K562 (cell line): ENCODE results near the gene RNF151. TPM values are rescaled to one million over a fixed set of nuclear protein-coding genes. Genes with fewer than 3 reads are reported as not detected.
A peak's percentile ranks its signal among the peaks of the same experiment; 100 is the strongest.

ENCODE experiments used
- ATAC-seq: fragments of 200-7000 bp; cut with Tn5 transposase; 3 replicates; pipeline ENCODE4 v1.9.1; 2020; ENCODE audit warnings: moderate library complexity
- BruUV-seq: library from RNA; stranded (reverse); fragments of 400-500 nt; replicated peaks from 2 replicates; lab custom pipeline; 2021; lab: Mats Ljungman, UMichigan
- CTCF ChIA-PET: fragments of 300-600 bp; formaldehyde crosslinking; extraction: SDS; loops from one replicate; lab custom pipeline; 2021; ENCODE audit warnings: low intra/inter-chr PET ratio; lab: Yijun Ruan, JAX
- POLR2A ChIA-PET: fragments of 300-600, 350-650 bp; sonication (Branson Sonifier 250); formaldehyde crosslinking; extraction: SDS; loops from one replicate; lab custom pipeline; 2021; ENCODE audit warnings: antibody characterized with exemption, inconsistent platforms; lab: Yijun Ruan, JAX
- DNase-seq, 4 experiments: peaks; one replicate each; pipeline versions ENCODE4 v3.0.0 to v3.0.0-alpha.2; 2011 to 2018; ENCODE audit warnings: low spot score in 3 of 4, mixed read lengths in 3 of 4; ENCODE audit errors: extremely low read depth in 1 of 4
- FAIRE-seq: peaks from 2 replicates; lab custom pipeline; 2011; peaks lifted over from hg19 to GRCh38; lab: Jason Lieb, UNC
- H2AFZ ChIP-seq: 2 replicates; pipeline ENCODE4 v1.6.0; 2011; ENCODE audit warnings: low read depth, low read length, control low read depth, inconsistent platforms
- H3K27ac ChIP-seq: fragments of 200-600 bp; 3 replicates; pipeline ENCODE4 v1.8.0; 2011; ENCODE audit warnings: low read depth, mild to moderate bottlenecking, control low read depth, inconsistent platforms, low read length, moderate library complexity, mixed read lengths; ENCODE audit errors: extremely low read depth
- H3K27me3 ChIP-seq, 2 experiments: fragments of 300-600 bp in 1 of 2; 2 replicates in 1 of 2; 3 replicates in 1 of 2; pipeline versions ENCODE4 v1.6.0 to v1.8.0; 2011; ENCODE audit warnings: inconsistent platforms in 2 of 2, low read length in 2 of 2, mild to moderate bottlenecking in 1 of 2, mixed read lengths in 1 of 2, moderate library complexity in 1 of 2; ENCODE audit not compliant: control insufficient read depth in 2 of 2, insufficient read depth in 2 of 2
- H3K36me3 ChIP-seq: fragments of 300-600 bp; 3 replicates; pipeline ENCODE4 v1.8.0; 2011; ENCODE audit warnings: mild to moderate bottlenecking, low read length, inconsistent platforms; ENCODE audit not compliant: control insufficient read depth, insufficient read depth
- H3K4me1 ChIP-seq, 2 experiments: fragments of 200-600 bp in 1 of 2; replicated peaks in 1 of 2; 2 replicates in 1 of 2; 3 replicates in 1 of 2; pipeline versions ENCODE4 v1.5.1 to v1.8.0; 2011; ENCODE audit warnings: inconsistent platforms in 2 of 2, low read length in 2 of 2, mild to moderate bottlenecking in 1 of 2, mixed read lengths in 1 of 2, moderate library complexity in 1 of 2; ENCODE audit not compliant: control insufficient read depth in 2 of 2, insufficient read depth in 2 of 2
- H3K4me2 ChIP-seq: 2 replicates; pipeline ENCODE4 v1.6.1; 2011; ENCODE audit warnings: low read length, control low read depth, inconsistent platforms, mixed read lengths; ENCODE audit not compliant: insufficient read depth
- H3K4me3 ChIP-seq: fragments of 200-600 bp; sonication (generic), shearing (Covaris generic); 2 replicates; pipeline ENCODE4 v1.5.1; 2016; ENCODE audit warnings: control low read depth, inconsistent platforms
- H3K79me2 ChIP-seq: fragments of 200-600 bp; 3 replicates; pipeline ENCODE4 v1.8.0; 2011; ENCODE audit warnings: low read length, inconsistent platforms; ENCODE audit not compliant: control insufficient read depth, insufficient read depth
- H3K9ac ChIP-seq, 2 experiments: 2 replicates each; pipeline versions ENCODE4 v1.6.0 to v1.6.1; 2011; ENCODE audit warnings: low read depth in 2 of 2, low read length in 2 of 2, control low read depth in 1 of 2, inconsistent platforms in 1 of 2, mild to moderate bottlenecking in 1 of 2, mixed read lengths in 1 of 2; ENCODE audit not compliant: insufficient read depth in 1 of 2
- H3K9me1 ChIP-seq: one replicate; pipeline ENCODE4 v1.6.0; 2011; ENCODE audit warnings: inconsistent platforms, mild to moderate bottlenecking, low read length, moderate library complexity; ENCODE audit not compliant: control insufficient read depth, insufficient read depth
- H3K9me3 ChIP-seq: replicated peaks from 2 replicates; pipeline ENCODE4 v1.5.1; 2011; ENCODE audit warnings: low read depth, low read length, inconsistent platforms; ENCODE audit not compliant: control insufficient read depth, insufficient read depth
- H4K20me1 ChIP-seq: replicated peaks from 2 replicates; pipeline ENCODE4 v1.6.1; 2011; ENCODE audit warnings: low read length, inconsistent platforms, mixed read lengths; ENCODE audit not compliant: control insufficient read depth, insufficient read depth
- EWSR1 ChIP-seq: fragments of 450-650 bp; IDR thresholded peaks from 2 replicates; pipeline ENCODE4 v1.6.1; 2018; ENCODE audit warnings: borderline replicate concordance, mild to moderate bottlenecking, low read depth, moderate library complexity; ENCODE audit not compliant: partially characterized antibody
- FOXM1 ChIP-seq, 2 experiments: fragments of 450-650 bp in 1 of 2; sonication (generic) in 1 of 2; formaldehyde crosslinking in 1 of 2; IDR thresholded peaks; 2 replicates each; pipeline versions ENCODE4 v1.6.1 to v1.9.0; 2017 to 2022; ENCODE audit warnings: low read depth in 2 of 2, mild to moderate bottlenecking in 2 of 2, missing genetic modification reagents in 1 of 2, moderate library complexity in 1 of 2
- PCBP1 ChIP-seq: fragments of 200-400 bp; formaldehyde crosslinking; IDR thresholded peaks from 2 replicates; pipeline ENCODE4 v1.6.1; 2018; ENCODE audit warnings: mild to moderate bottlenecking, low read depth, low read length; ENCODE audit not compliant: poor library complexity, severe bottlenecking
- POLR2G ChIP-seq: fragments of 200-400 bp; formaldehyde crosslinking; IDR thresholded peaks from 2 replicates; pipeline ENCODE4 v1.6.1; 2017; ENCODE audit warnings: low read depth, mild to moderate bottlenecking, antibody characterized with exemption, low read length, moderate library complexity
- PREB ChIP-seq: sonication (generic); formaldehyde crosslinking; IDR thresholded peaks from 2 replicates; pipeline ENCODE4 v1.8.1; 2023; ENCODE audit warnings: mild to moderate bottlenecking, missing genetic modification reagents
- PRMT5 ChIP-seq: sonication (generic); formaldehyde crosslinking; IDR thresholded peaks from 2 replicates; pipeline ENCODE4 v1.5.0; 2020; ENCODE audit warnings: missing genetic modification reagents
- SETDB1 ChIP-seq: IDR thresholded peaks from one replicate; pipeline ENCODE4 v1.6.1; 2012; ENCODE audit warnings: low read length, control low read depth, inconsistent platforms
- TCFL5 ChIP-seq: fragments of 250-450 bp; sonication (Bioruptor Pico); conservative IDR thresholded peaks from 2 replicates; pipeline ENCODE4 v1.6.1; 2021; ENCODE audit warnings: mild to moderate bottlenecking, moderate library complexity, matching md5 sums
- TSHZ1 ChIP-seq: fragments of 250-450 bp; sonication (Bioruptor Pico); IDR thresholded peaks from 2 replicates; pipeline ENCODE4 v1.4.0; 2020; ENCODE audit warnings: mild to moderate bottlenecking, moderate library complexity
- ZNF830 ChIP-seq: fragments of 250-450 bp; sonication (Bioruptor Pico); IDR thresholded peaks from 2 replicates; pipeline ENCODE4 v1.5.0; 2021; ENCODE audit warnings: mild to moderate bottlenecking
- WGBS: fragments of 100-300 bp; shearing (Covaris generic); methylation state at CpG from one replicate; pipeline ENCODE4 v1.1.6; 2016; ENCODE audit warnings: low coverage, mixed read lengths; ENCODE audit not compliant: insufficient coverage; ENCODE audit errors: missing lambda C conversion rate; 5-methylcytosine and 5-hydroxymethylcytosine counted together
- in situ Hi-C: fragments of 300-500 bp; cut with MboI; formaldehyde crosslinking; loops from 4 replicates; pipeline ENCODE4 v1.15.0; 2018; ENCODE audit warnings: inconsistent platforms, mixed read lengths
- intact Hi-C: fragments of 100-400 bp; cut with micrococcal nuclease; formaldehyde crosslinking; loops from 2 replicates; pipeline ENCODE4 v1.14.2; 2022
- polyA plus RNA-seq, 8 experiments: library from polyadenylated mRNA; depleted of rRNA in 4 of 8; stranded (reverse) in 5 of 8; unstranded in 3 of 8; fragments of >200 nt; fragmentation: Nextera tagmentation in 2 of 8; fragmentation: Illumina TruSeq in 1 of 8; extraction: Ambion mirVana in 2 of 8; extraction: Trizol in 1 of 8; gene quantifications; 2 replicates each; pipeline versions ENCODE4 v1.2.1 to v1.2.3, GENCODE V29; 2011 to 2014; ENCODE audit warnings: inconsistent platforms in 1 of 8, missing spikeins in 1 of 8
- total RNA-seq, 7 experiments: library from RNA; depleted of rRNA in 6 of 7; stranded (reverse); fragments of >200 nt in 6 of 7; fragmentation: Illumina TruSeq in 2 of 7; extraction: Trizol in 2 of 7; gene quantifications; 2 replicates each; pipeline versions ENCODE4 v1.2.1 to v1.2.3, GENCODE V29; 2011 to 2021; ENCODE audit warnings: low replicate concordance in 1 of 7
- TF ChIP-seq, protein P1 (sequence below): sonication (generic); formaldehyde crosslinking; IDR thresholded peaks from 2 replicates; pipeline ENCODE4 v1.8.1; 2023; ENCODE audit warnings: mild to moderate bottlenecking, missing genetic modification reagents

The RNF151 gene
- total and polyA plus RNA-seq, 9 of the 15 experiments (the other 6 are each of a cell fraction or from before 2014, with no cell fraction given), result not detected

DNA sequence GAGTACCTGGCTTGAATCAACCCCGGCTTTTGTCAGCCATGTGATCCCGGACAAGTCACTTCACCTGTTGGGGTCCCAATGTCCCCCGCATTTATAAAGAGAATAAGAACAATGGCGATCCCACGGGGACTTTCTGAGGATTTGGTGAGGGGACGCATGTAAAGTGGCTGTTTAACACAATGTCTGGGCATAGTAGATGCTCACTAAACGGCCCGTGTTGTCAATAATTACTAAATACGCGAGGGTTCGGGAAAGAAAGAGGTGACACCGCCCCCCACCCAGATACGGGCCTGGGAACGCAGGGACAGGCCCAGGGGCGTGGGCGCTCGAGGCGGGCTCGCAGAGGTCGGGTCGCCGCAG, 24.9 kb downstream of the RNF151 start (continued):
- no peak for TF ChIP-seq PREB (CRISPR knock-in tag)
- TF ChIP-seq TCFL5 (CRISPR knock-in tag), result no peak
- TF ChIP-seq PCBP1, result no peak

DNA sequence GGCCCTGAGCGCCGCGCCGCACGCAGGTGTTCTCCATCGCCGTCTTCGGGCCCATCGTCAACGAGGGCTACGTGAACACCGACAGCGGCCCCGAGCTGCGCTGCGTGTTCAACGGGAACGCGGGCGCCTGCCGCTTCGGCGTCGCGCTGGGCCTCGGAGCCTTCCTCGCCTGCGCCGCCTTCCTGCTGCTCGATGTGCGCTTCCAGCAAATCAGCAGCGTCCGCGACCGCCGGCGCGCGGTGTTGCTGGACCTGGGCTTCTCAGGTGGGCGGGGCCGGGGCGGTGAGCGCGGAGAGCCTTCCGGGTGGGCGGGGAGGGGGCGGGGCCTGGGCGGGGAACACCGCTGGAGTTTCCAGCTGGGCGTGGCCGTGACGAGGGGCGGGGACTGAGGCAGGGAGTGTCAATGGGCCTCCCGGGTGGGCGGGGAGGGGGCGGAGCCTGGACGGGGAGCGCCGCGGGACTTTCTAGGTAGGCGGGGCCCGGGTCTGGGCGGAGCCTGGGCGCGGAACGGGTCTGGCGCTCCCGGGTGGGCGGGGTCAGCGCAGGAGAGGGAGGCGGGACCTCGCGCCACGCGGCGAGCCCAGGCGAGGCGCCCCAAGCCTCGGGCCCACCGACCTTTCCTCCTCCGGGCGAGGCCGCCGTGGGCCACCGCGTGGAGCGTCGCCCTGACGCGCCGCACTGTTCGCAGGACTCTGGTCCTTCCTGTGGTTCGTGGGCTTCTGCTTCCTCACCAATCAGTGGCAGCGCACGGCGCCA, 25.5 kb downstream of the RNF151 start:
- H3K9me3 ChIP-seq, result no peaks in the 10 kb centered on the region
- peak; percentile 82 for ATAC-seq
- peaks cover 29 to 56% of the 10 kb centered on the region in 2 experiments for H3K4me1 ChIP-seq
- H3K27me3 ChIP-seq, result no peaks in the 10 kb centered on the region
- H2AFZ ChIP-seq, result peak overlapping the region; percentile 95
- H3K4me2 ChIP-seq, result peak overlapping the region; percentile 87
- H3K4me3 ChIP-seq, result peak overlapping the region; percentile 64
- intact Hi-C loops (loop anchor here (2.0 kb wide), 1 partner anchor 17 kb away; the partner anchor contains the start of gene ZNF598), in situ Hi-C loops (no loop called here)
- no peaks in the 10 kb centered on the region; the same call in 1 of the 2 replicates for H4K20me1 ChIP-seq
- peak overlapping the region; percentile 94 for H3K27ac ChIP-seq
- H3K9me1 ChIP-seq, result no peaks in the 10 kb centered on the region
- H3K79me2 ChIP-seq, result peaks cover 31% of the 10 kb centered on the region
- ChIA-PET POLR2A (interaction anchor here (0.5 to 5.5 kb wide), 7 partner anchors 12 to 436 kb away, joined by 3 to 50 read pairs (median 3); partner anchors contain the start of genes RNF151 and RPS2), CTCF (no interaction called here)
- BruUV-seq, result no TSS peak
- peaks cover 22% of the 10 kb centered on the region; the same call in 2 of the 3 replicates for H3K36me3 ChIP-seq
- peak; percentile 86 for FAIRE-seq
- H3K9ac ChIP-seq, result peak overlapping the region; percentile 80 to 96
- peak; percentile 97 to 99 (median 97) for DNase-seq
- WGBS, result 2% methylated on average over 33 of the region's 96 CpGs
- no peak for TF ChIP-seq TSHZ1 (CRISPR knock-in tag)
- TF ChIP-seq SETDB1, result no peak
- no peak for TF ChIP-seq FOXM1 (IDR thresholded peaks at IDR 0.05; ENCODE audit: low read depth)
- TF ChIP-seq FOXM1 (CRISPR knock-in tag; IDR thresholded peaks at IDR 0.05; ENCODE audit: low read depth), result no peak
- no peak for TF ChIP-seq ZNF830 (CRISPR knock-in tag)
- TF ChIP-seq, protein P1, sequence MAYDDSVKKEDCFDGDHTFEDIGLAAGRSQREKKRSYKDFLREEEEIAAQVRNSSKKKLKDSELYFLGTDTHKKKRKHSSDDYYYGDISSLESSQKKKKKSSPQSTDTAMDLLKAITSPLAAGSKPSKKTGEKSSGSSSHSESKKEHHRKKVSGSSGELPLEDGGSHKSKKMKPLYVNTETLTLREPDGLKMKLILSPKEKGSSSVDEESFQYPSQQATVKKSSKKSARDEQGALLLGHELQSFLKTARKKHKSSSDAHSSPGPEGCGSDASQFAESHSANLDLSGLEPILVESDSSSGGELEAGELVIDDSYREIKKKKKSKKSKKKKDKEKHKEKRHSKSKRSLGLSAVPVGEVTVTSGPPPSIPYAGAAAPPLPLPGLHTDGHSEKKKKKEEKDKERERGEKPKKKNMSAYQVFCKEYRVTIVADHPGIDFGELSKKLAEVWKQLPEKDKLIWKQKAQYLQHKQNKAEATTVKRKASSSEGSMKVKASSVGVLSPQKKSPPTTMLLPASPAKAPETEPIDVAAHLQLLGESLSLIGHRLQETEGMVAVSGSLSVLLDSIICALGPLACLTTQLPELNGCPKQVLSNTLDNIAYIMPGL (CRISPR knock-in tag), result 0 out of 2 replicates have a peak, but pooled peaks have one; percentile 13
- TF ChIP-seq POLR2G, result peak; percentile 82
- no peak for TF ChIP-seq PRMT5 (CRISPR knock-in tag)
- no peak for TF ChIP-seq EWSR1
